Activated gamma-delta T cell treated with Interleukin-2 at 50 U/mL for 16 hours (primary cell): Measurements from ENCODE around the gene CBFA2T2.
A peak's percentile ranks its signal among the peaks of the same experiment; 100 is the strongest.
"Not testable (repeated sequence)": the region's sequence is repeated elsewhere in the genome, so short reads cannot be mapped to it uniquely, and the experiment has no call there.

Experiments used
- DNase-seq: peaks from one replicate; pipeline ENCODE4 v3.0.0-alpha.2; 2020

Gene CBFA2T2

GRCh38 chr20:33584976-33585375 is 95.1 kb downstream of the CBFA2T2 start:
- no peak for DNase-seq

- no peak for DNase-seq
These were observed 95.5 kb downstream of the CBFA2T2 start for GRCh38 chr20:33585413-33585812.

GRCh38 chr20:33589059-33589458 is 99.2 kb downstream of the CBFA2T2 start:
- no peak for DNase-seq

DNA sequence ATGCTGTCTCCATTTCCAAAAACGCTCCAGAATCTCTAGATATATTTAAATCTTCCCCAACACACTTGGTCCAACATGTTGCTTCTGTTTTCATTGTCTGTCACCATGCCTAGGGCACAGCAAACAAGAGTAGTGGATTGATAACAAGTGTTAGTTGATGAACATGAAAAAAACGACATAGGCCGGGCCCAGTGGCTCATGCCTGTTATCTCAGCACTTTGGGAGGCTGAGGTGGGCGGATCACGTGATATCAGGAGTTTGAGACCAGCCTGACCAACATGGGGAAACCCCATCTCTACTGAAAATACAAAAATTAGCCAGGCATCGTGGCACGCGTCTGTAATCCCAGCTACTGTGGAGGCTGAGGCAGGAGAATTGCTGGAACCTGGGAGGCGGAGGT is 102.0 kb downstream of the CBFA2T2 start:
- DNase-seq: not testable (repeated sequence)

DNA sequence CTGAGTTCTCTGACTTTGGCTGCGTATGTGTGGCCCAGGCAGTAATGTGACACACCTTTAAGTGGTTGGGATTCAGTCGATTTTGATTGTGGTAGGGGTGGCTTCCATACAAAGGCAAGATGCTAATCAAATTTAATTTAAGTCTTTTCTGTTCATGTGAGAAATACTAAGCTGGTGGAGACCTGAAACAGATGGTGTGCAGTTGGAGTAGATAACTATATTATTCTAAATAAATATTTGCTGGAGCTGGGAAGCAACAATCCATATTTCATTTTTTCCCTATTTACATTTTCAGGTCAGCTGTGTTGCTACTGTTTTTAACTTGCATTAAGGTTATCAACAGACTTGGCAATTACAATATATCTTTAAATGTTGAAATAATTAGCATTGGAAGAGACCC is 104.8 kb downstream of the CBFA2T2 start:
- no peak for DNase-seq

GRCh38 chr20:33600414-33600813 is 110.5 kb downstream of the CBFA2T2 start:
- DNase-seq: no peak

DNA sequence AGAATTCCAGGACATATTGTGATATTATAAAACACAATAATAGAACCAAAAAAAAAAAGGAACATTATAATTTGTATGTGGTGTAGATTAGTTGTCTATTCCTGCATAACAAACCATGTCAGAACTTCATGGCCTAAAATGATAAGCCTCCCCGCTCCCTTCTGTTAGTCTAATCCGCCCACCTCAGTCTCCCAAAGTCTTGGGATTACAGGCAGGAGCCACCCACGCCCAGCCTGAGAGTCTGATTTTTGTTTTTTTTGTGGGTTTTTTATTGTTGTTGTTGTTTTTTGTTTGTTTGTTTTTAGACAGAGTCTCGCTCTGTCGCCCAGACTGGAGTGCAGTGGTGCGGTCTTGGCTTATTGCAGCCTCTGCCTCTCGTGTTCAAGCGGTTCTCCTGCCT is 111.1 kb downstream of the CBFA2T2 start:
- no peak for DNase-seq

- no peak for DNase-seq
These were observed 112.0 kb downstream of the CBFA2T2 start for GRCh38 chr20:33601861-33602260.

DNA sequence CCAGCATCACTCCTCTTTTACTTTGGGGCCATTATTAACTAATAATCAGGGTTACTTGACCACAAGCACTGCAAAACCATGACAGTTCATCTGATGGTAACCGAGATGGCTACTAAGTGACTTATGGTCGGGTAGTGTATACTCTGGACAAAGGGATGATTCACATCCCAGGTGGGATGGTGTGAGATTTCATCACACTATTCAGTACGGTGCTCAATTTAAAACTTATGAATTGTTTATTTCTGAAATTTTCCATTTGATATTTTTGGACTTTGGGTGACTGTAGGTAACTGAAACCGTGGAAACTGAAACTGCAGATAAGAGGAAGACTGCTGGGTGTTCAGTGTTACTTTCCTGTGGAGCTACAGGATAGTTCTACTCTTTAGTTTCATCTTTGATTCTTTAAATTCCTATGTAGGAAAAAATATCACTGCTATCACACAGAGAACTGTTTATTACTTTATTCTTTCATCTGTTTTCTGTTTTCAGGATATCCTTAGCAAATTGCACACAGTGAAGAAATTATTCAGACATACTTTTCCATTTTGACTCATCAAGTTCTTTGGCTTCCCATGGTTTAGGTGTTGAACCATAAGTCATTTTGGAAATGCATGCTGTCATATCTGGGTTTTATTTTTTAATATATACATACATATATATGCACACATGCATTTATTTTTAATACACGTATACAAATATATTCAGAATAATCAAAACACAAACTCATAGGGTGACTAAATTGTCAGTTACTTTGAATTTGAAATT is 113.1 kb downstream of the CBFA2T2 start:
- DNase-seq: no peak

DNA sequence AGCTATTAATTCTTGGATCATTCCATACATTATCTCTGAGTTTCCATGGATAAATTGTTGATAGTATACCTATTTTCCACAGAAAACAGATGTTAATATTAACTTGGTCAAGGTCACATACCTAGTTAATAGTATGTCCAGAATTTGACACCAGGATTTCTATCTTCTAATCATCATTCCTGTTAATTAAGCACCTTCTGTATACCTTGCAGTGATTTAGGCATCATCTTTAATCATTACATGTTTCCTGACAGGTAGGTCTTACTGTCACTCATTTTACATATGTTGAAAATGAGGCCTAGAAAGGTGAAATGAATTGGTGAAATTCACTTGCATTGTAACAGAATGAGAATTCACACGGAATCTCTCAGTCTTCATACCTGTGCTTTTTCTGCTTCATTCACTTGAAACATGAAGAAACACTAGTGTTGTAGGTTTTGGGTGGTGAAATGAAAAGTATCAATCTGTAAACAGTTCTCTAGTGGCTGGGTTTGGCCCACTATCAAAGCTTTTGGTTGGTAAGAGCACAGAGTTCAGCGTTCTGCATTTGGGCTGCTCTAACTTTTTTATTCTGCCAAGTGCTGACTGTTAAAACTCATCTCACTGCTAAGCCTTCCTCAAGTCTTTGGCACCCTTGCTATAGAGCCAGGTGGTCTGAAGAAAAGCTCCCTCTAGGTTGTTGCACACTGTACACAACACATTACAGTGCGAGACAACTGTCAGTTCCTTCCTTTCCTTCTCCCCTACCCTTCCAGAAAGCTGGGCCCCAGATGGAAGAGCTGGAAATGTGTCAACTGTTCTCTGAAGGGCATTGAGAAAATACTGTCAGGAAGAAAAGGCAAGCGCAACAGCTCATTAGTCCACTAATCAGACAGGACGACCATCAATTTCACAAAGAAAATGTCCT is 114.4 kb downstream of the CBFA2T2 start:
- DNase-seq: no peak

GRCh38 chr20:33604991-33605370 is 115.1 kb downstream of the CBFA2T2 start:
- no peak for DNase-seq

DNA sequence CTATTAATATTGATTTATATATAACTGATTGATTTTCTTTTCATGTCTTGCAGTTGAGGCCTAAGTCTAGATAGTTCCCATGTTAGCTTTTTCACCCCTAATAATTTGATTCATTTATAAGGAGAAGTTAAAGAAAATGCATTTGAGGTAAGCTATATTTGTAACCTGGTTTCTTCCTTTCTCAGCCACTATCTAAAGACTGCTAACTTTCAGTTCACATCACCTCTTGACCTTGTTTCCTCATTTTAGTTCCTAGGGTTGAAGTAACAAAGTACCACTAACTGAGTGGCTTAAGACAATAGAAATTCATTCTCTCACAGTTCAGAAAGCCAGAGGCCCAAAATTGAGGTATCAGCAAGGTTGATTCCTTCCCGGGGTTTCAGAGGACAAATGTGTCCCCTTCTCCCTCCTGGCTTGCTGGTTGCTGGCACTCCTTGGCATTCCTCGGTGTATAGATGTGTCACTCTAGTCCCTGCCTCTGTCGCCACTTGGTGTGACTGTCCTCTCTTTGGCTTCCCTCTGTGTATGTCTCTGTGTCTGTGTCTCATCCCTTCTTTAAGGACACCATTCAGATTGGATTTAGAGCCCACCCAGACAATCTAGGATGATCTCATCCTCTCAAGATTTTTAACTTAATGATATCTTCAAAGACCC is 116.3 kb downstream of the CBFA2T2 start:
- DNase-seq: no peak

GRCh38 chr20:33609504-33609903 is 119.6 kb downstream of the CBFA2T2 start:
- DNase-seq: no peak

DNA sequence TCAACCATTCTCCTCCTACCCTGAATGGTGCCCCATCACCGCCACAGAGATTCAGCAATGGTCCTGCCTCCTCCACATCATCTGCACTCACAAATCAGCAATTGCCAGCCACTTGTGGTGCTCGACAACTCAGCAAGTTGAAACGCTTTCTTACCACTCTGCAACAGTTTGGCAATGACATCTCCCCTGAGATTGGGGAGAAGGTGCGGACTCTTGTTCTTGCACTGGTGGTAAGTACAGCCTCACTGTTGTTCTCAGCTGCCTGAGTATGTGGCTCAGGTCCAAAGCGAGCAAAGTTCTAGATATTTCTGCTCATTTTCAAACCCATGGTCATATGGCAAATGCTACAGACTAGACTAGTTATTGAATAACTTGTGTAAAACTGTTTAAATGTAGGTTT is 121.2 kb downstream of the CBFA2T2 start:
- DNase-seq: no peak

GRCh38 chr20:33612001-33612400 is 122.1 kb downstream of the CBFA2T2 start:
- no peak for DNase-seq

DNA sequence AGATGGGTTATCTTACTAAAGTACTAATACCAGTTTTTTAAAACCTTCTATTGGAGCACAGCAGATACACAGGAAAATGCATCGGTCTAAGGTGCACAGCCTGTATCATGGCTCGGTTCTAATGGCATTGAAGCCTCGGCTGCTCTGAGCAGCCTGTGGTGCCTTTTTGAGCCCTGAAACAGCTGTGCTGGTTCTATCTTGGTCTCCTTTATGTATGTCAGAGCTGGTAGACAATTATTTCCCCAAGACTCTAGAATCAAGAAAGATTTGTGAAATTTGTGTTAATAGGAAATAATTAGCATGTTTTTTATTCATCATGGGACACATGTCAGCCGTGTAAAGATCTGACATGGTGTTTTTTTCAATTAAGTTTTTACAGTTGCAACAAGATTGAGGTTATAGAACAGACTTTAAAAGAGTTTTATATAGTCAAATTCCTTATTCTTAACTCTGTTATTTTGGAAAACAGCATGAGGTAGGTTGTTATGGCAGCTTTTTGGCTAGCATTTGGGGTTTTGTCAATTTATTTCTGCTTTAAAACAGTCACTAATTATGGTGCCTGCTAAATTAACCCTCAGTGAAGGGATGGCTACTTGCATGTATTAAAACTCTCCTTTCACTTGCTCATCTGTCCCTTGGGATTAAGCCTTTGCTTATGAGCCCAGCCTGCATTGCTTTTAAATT is 132.0 kb downstream of the CBFA2T2 start:
- no peak for DNase-seq

DNA sequence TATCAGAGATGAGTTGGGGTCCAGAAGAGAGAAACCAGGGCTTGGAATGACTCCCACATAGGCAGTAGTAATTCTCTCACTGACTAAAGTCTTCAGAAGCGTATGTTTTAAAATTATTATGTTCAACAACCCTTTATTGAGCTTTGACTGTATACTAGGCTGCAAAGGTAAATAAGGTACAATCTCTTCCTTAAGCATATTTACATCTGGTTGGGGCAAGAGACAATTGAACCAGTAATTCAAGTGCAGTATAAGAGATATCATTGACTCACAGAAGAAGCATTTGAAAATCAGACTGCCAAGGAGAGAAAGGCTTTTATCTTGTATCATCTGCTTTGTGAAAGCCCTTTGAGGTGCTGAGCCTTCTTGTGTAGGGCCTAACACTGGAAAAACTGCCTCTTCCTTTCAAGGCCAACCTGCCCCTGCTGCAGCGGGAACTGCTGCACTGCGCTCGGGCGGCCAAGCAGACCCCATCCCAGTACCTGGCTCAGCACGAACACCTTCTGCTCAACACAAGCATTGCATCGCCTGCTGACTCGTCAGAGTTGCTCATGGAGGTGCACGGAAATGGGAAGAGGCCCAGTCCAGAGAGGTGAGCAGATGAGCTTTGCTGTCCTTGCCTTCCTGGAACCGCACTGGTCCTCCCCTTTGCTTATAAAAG is 132.9 kb downstream of the CBFA2T2 start:
- DNase-seq: no peak

- DNase-seq: peak; percentile 8
These were observed 134.5 kb downstream of the CBFA2T2 start for GRCh38 chr20:33624399-33624798.

DNA sequence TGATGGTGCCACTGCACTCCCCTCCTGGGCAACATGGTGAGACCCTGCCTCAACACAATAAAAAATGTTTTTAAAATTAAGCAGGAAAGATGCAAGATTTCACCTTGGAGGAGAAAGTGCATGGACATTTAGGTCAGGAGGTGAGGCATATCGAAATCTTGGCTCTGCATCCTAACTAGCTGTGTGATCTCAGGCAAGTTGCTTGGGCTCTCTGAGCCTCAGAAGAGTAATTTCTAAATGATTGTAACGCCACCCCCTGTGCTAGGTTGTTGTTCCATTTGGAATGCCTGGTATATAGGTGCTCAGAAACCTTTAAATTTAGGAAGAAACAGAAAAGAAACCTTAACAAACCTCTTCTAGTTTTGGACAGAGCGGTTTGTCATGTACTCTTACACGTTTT is 136.3 kb downstream of the CBFA2T2 start:
- DNase-seq: no peak

GRCh38 chr20:33627577-33628216 is 137.8 kb downstream of the CBFA2T2 start:
- no peak for DNase-seq

- no peak for DNase-seq
These were observed 139.6 kb downstream of the CBFA2T2 start for GRCh38 chr20:33629533-33629932.

GRCh38 chr20:33629979-33630378 is 140.1 kb downstream of the CBFA2T2 start:
- DNase-seq: no peak
